OCI-LY3 (cell line): ENCODE measurements around the gene MYPN.

Source experiments
- CTCF ChIP-seq: fragments of 200-600, 300-600 bp; sonication (generic); IDR thresholded peaks from 2 replicates; pipeline ENCODE4 v1.5.1; 2014; ENCODE audit warnings: antibody characterized with exemption, low read length, low read depth
- EZH2phosphoT487 ChIP-seq: fragments of 200-600 bp; shearing (Covaris generic); IDR thresholded peaks from 2 replicates; pipeline ENCODE4 v1.6.1; 2018; ENCODE audit warnings: antibody characterized with exemption, mixed run types, low read depth

- TF ChIP-seq CTCF (no peak), EZH2phosphoT487 (no peak)
Measured at GRCh38 chr10:68077026-68077425, 32.3 kb upstream of the MYPN start.
